Right lobe of liver (tissue), 6 donors: Measurements from ENCODE around the gene CXCL17. TPM values are rescaled to one million over a fixed set of nuclear protein-coding genes. Genes with fewer than 3 reads are reported as not detected.

ENCODE experiments used
- ATAC-seq, 4 donors: fragments of 200-7000 bp; cut with Tn5 transposase; one replicate each; pipeline ENCODE4 v1.9.1; 2020; ENCODE audit warnings: mild to moderate bottlenecking in 4 of 4, moderate library complexity in 4 of 4
- DNase-seq, 3 donors: peaks; one replicate each; pipeline ENCODE4 v3.0.0-alpha.2; 2020
- H3K27ac ChIP-seq, 3 donors: fragments of 200-600 bp; one replicate each; pipeline ENCODE4 v1.8.0; 2022
- H3K27me3 ChIP-seq, 2 donors: fragments of 200-600 bp; one replicate each; pipeline ENCODE4 v1.8.0; 2022
- H3K36me3 ChIP-seq, 4 donors: fragments of 200-600 bp; sonication (generic) in 1 of 4; one replicate each; pipeline versions ENCODE4 v1.5.1 to v1.8.0; 2017 to 2022; ENCODE audit warnings: control low read depth in 1 of 4
- H3K4me1 ChIP-seq, 4 donors: fragments of 200-600 bp; sonication (generic) in 1 of 4; one replicate each; pipeline versions ENCODE4 v1.5.1 to v1.8.0; 2017 to 2022; ENCODE audit warnings: control low read depth in 1 of 4
- H3K4me3 ChIP-seq, 3 donors: fragments of 200-600 bp; one replicate each; pipeline ENCODE4 v1.8.0; 2022
- H3K9me3 ChIP-seq, 4 donors: fragments of 200-600 bp; sonication (generic) in 1 of 4; one replicate each; pipeline versions ENCODE4 v1.5.1 to v1.8.0; 2017 to 2022; ENCODE audit warnings: control low read depth in 1 of 4
- POLR2A ChIP-seq: fragments of 450-650 bp; IDR thresholded peaks from one replicate; pipeline ENCODE4 v1.6.1; 2017; ENCODE audit warnings: antibody characterized with exemption, mild to moderate bottlenecking
- WGBS: methylation state at CpG from one replicate; pipeline ENCODE4 v1.1.6; 2018; ENCODE audit warnings: low coverage, low lambda C conversion rate; ENCODE audit not compliant: insufficient coverage; ENCODE audit errors: missing lambda C conversion rate; 5-methylcytosine and 5-hydroxymethylcytosine counted together
- intact Hi-C, 2 donors: fragments of 100-400 bp; cut with DNase I; formaldehyde crosslinking; loops; one replicate each; pipeline versions ENCODE4 v1.11.2 to v1.14.1; 2022
- total RNA-seq, 6 experiments: library from RNA; depleted of rRNA in 2 of 6; stranded (reverse); fragments of >200 nt in 2 of 6; fragmentation: NEBNext Ultra II Directional in 3 of 6; extraction: Animal tissue kit (Norgen Biotek cat#: 25700) in 3 of 6; gene quantifications; one replicate each; pipeline versions ENCODE4 v1.1.0 to v1.2.4, GENCODE V29; 2016 to 2023
- TF ChIP-seq, protein P1 (sequence below), 4 donors: fragments of 200-600 bp in 3 of 4; fragments of 450-650 bp in 1 of 4; IDR thresholded peaks; one replicate each; pipeline versions ENCODE4 v1.5.1 to v1.8.0; 2016 to 2022; ENCODE audit warnings: antibody characterized with exemption in 4 of 4, mild to moderate bottlenecking in 2 of 4
- donor health status: DM: no; HTN: yes; CAD: no.
- donor health status: DM: no; HTN: no; CAD: no.
- donor health status: DM: no; HTN: no; CAD: no.
- donor health status: DM: no; HTN: yes; CAD: no.
- donor health status: DM: no; HTN: yes; CAD: no.

Gene CXCL17
- total RNA-seq, 6 experiments from 2014 or later: 0.29 TPM; not detected in 5

DNA sequence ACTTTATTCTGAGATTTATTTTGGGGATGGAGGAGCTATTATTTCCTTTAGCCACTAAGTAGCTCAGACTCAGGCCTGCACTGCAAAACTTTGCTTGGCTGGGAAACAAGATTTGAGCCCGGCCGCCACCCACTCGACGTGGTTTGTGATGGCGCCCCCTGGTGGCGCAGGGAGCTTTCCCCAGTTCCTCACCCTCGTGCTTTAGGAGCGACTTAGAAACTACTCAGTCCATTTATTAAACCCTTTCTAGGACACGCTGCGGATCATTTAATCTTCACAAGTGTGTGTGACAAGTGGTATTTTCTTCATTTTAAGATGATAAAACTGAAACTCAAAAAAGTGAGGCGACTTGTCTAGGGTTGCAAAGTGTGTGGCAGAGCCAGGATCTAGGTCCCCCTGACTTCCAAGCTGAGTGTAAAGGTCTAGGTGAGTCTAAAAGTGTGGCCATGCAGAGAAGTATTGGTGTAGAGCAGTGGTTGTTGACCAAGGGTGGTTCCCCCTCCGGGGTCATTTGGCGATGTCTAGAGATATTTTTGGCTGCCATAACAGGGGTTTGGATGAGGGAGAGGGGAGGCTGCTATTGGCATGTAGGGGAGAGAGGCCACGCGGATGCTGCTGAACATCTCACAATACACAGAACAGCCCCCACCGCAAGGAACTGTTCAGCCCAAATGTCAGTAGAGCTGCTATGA, 2.2 kb downstream of the CXCL17 start:
- TF ChIP-seq POLR2A: no peak
- TF ChIP-seq, protein P1, sequence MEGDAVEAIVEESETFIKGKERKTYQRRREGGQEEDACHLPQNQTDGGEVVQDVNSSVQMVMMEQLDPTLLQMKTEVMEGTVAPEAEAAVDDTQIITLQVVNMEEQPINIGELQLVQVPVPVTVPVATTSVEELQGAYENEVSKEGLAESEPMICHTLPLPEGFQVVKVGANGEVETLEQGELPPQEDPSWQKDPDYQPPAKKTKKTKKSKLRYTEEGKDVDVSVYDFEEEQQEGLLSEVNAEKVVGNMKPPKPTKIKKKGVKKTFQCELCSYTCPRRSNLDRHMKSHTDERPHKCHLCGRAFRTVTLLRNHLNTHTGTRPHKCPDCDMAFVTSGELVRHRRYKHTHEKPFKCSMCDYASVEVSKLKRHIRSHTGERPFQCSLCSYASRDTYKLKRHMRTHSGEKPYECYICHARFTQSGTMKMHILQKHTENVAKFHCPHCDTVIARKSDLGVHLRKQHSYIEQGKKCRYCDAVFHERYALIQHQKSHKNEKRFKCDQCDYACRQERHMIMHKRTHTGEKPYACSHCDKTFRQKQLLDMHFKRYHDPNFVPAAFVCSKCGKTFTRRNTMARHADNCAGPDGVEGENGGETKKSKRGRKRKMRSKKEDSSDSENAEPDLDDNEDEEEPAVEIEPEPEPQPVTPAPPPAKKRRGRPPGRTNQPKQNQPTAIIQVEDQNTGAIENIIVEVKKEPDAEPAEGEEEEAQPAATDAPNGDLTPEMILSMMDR (IDR thresholded peaks at IDR 0.05): peak; percentile 77 to 98 (median 96)
- peak; percentile 59 to 75 (median 70) for ATAC-seq
- intact Hi-C loops: no loop called here

DNA sequence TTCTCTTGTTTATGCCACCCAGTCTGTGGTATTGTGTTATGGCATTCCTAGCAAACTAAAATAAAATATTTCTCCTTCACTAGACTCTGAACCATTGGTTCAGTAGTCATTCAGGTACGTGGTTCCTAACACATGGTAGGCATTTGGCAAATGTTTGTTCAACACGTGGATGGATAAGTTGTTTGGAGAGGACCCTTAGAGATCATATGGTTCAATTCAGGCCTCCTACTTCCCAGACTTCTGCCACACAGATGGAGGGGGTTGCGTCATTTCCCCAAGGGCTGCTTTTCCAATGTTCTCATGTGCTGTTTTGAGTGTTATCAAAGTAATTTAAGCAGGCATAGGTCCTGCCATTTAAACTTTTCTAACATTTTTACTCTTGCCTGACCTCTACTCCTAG, 6.7 kb downstream of the CXCL17 start:
- peak overlapping the region in 1 of 3 donors; percentile 18 for H3K27ac ChIP-seq
- H3K4me1 ChIP-seq: peaks cover 0 to 18% (median 5%) of the 10 kb centered on the region in 4 donors
- no peaks in the 10 kb centered on the region for H3K9me3 ChIP-seq
- ATAC-seq (no peak), DNase-seq (no peak)
- H3K36me3 ChIP-seq: no peaks in the 10 kb centered on the region
- no peaks in the 10 kb centered on the region for H3K27me3 ChIP-seq
- H3K4me3 ChIP-seq: no peak overlapping the region
- WGBS: 53% methylated on average over 3 of the region's 3 CpGs
- TF ChIP-seq POLR2A: no peak
- TF ChIP-seq, protein P1 (IDR thresholded peaks at IDR 0.05): no peak
- intact Hi-C loops: no loop called here

More for the DNA sequence above, 2.2 kb downstream of the CXCL17 start:
- H3K27ac ChIP-seq: no peak overlapping the region
- H3K9me3 ChIP-seq: no peaks in the 10 kb centered on the region
- DNase-seq: peak; percentile 78 to 82 (median 80)
- H3K36me3 ChIP-seq: no peaks in the 10 kb centered on the region
- H3K4me3 ChIP-seq: no peak overlapping the region
- no peaks in the 10 kb centered on the region for H3K27me3 ChIP-seq
- WGBS: 13% methylated on average over 13 of the region's 16 CpGs
- H3K4me1 ChIP-seq: peaks cover 0 to 23% (median 9%) of the 10 kb centered on the region in 4 donors

DNA sequence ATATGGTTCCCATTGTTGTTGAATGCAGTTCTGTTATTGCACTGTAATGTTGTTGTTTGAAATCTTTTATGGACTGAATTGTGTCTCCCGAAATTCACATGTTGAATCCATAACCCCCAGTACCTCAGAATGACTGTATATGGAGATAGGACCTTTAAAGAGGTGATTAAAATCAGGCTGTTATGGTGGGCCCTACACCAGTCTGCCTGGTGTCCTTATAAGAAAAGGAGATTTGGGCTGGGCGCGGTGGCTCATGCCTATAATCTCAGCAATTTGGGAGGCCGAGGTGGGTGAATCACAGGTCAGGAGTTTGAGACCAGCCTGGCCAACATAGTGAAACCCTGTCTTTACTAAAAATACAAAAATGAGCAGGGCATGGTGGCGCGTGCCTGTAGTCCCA, 7.4 kb downstream of the CXCL17 start:
- no peak overlapping the region for H3K4me3 ChIP-seq
- intact Hi-C loops: no loop called here
- TF ChIP-seq, protein P1 (IDR thresholded peaks at IDR 0.05): no peak
- TF ChIP-seq POLR2A: no peak
- H3K27ac ChIP-seq: peak overlapping the region in 1 of 3 donors; percentile 8
- ATAC-seq: no peak
- no peaks in the 10 kb centered on the region for H3K36me3 ChIP-seq
- no peak for DNase-seq
- H3K9me3 ChIP-seq: no peaks in the 10 kb centered on the region
- H3K27me3 ChIP-seq: no peaks in the 10 kb centered on the region
- WGBS: 87% methylated on average over 4 of the region's 6 CpGs
- H3K4me1 ChIP-seq: peaks cover 0 to 12% (median 1%) of the 10 kb centered on the region in 4 donors

DNA sequence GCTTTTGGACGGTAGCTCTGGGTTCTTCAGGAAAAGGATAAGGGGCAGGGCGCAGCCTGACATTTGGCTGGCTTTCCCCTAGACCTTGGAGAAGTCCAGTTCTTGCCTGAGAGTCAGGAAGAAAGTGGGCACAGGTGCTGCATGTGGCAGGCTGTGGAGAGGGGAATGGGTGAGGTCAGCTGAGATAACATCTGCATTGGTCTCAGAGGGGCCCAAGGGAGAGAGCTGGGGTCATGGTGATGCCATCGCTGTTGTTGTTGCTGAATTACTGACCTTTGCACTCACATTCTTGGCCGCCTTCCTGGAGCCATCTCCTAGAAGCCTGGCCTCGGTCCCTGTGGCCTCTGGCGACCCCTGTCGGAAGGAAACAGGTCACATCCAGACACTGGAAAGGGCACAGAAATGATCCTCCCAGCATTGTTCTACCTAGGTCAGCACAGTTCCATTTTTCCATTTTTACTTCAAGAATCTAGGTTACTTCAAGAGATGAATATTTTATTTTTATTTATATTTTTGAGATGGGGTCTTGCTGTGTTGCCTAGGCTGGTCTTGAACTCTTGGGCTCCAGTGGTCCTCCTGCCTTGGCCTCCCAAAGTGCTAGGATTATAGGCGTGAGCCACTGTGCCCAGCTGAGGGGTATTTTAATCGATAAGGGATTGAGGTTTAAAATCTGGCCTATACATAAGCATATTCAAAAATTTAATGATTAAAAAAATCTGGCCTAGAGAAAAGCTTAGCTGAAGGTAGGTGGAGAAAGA, 9.1 kb downstream of the CXCL17 start:
- intact Hi-C loops: no loop called here
- Histone ChIP-seq H3K9me3 (no peaks in the 10 kb centered on the region), H3K4me3 (no peak overlapping the region), H3K36me3 (no peaks in the 10 kb centered on the region), H3K4me1 (peaks cover 0 to 9% (median 0%) of the 10 kb centered on the region in 4 donors), H3K27me3 (no peaks in the 10 kb centered on the region), H3K27ac (peak overlapping the region in 2 of 3 donors; percentile 37 to 39)
- DNase-seq (peak; percentile 91 to 96 (median 92)), ATAC-seq (peak; percentile 94 to 97 (median 96))
- no peak for TF ChIP-seq POLR2A
- TF ChIP-seq, protein P1 (IDR thresholded peaks at IDR 0.05): peak; percentile 65 to 88 (median 81)
- 29% methylated on average over 7 of the region's 9 CpGs for WGBS
